ENCODE data around the gene RDX.
"Not testable (repeated sequence)": the region's sequence is repeated elsewhere in the genome, so short reads cannot be mapped to it uniquely, and the experiment has no call there.

Gene RDX

DNA sequence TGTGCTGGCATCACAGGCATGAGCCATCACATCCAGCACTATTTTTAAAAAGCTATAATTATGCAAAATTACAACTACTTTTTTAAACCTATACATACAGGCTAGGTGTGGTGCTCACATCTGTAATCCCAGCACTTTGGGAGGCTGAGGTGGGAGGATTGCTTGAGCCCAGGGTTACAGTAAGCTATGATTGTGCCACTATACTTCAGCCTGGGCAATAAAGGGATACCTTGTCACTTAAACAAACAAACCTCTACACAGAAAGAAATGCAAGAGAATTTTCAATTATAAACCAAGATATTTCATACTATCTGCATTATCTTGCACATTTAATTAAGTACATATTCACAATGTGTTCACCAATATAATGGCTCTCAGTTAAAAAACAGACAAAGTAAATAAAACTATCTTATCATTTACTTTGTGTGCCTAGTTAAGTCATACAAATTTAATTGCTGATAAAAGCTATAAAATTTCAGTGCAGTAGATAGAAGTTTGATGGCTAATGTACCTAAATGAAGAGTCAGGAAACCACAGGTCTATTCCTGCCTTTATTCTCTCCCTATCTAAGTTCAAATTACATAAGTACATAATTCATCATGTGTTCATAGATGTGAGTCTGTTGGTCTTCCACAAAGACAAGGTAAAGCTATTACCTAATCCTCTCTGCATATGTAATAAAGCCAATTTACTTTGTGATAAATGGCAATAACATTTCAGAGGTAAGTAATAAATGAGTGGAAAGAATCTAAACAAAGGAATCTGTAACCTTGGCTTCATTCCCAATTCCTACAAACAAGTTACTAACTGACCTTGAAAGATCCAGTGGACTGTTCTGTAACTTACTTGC lies 9.0 kb upstream of the RDX start:
- DNase-seq: no peak

DNA sequence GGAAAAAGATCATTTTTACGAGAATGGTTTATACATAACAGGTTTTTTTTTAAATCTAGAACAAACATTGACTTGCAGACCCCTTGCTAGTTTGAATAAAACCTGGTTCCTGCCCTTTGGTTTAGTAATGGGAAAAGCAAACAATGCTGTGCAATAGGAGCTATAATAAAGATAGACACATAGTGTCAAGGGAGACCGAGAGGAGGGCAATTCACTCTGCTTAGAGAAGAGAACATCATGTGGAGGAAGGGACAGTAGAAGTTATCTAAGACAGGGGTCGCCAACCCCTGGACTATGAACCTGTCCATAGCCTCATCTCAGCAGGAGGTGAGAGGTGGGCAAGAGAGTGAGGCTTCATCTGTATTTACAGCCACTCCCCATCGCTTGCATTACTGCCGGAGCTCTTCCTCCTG lies 7.0 kb upstream of the RDX start:
- no peak for DNase-seq

DNA sequence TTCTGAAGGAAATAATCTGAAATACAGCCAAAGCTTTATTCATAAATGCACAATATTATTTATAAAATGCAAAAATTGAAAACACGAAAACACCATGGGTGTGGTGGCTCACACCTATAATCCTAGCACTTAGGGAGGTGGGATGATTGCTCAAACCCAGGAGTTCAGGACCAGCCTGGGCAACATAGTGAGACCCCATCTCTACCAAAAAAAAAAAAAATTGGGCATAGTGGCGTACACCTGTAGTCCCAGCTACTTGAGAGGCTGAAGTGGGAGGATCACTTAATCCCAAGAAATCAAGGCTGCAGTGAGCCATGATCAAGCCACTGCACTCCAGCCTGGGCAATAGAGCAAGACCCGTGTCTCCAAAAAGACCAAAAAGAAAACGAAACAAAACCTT lies 5.2 kb upstream of the RDX start:
- no peak for DNase-seq

DNA sequence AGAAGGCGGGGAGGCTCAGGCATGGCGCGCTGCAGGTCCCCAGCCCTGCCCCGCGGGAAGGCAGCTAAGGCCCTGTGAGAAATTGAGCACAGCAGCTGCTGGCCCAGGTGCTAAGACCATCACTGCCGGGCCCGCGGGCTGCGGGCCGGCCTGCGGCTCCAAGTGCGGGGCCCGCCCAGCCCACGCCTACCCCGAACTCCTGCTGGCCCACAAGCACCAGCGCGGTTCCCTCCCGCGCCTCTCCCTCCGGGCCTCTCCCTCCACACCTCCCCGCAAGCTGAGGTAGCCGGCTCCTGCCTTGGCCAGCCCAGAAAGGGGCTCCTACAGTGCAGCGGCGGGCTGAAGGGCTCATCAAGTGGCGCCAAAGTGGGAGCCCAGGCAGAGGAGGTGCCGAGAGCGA lies 4.6 kb upstream of the RDX start:
- no peak for DNase-seq

DNA sequence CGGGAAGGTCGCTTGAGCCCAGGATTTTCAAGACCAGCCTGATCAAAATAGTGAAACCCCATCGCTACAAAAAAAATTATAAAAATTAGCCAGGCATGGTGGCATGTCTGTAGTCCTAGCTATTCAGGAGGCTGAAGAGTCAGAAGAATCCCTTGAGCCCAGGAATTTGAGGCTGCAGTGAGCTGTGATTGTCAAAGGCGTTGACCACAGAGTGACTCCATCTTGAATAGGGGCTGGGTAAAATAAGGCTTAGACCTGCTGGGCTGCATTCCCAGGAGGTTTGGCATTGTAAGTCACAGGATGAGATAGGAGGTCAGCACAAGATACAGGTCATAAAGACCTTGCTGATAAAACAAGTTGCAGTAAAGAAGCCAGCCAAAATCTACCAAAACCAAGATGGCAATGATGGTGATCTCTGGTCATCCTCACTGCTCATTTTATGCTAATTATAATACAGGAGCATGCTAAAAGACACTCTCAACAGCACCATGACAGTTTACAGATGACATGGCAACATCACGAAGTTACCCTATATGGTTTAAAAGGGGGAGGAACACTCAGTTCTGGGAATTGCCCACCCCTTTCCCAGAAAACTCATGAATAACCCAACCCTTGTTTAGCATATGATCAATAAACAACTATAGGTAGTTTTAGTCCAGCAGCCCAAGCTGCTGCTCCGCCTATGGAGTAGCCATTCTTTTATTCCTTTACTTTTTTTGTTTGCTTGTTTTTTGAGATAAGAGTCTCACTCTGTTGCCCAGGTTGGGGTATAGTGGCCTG lies 2.8 kb upstream of the RDX start:
- DNase-seq: no peak

DNA sequence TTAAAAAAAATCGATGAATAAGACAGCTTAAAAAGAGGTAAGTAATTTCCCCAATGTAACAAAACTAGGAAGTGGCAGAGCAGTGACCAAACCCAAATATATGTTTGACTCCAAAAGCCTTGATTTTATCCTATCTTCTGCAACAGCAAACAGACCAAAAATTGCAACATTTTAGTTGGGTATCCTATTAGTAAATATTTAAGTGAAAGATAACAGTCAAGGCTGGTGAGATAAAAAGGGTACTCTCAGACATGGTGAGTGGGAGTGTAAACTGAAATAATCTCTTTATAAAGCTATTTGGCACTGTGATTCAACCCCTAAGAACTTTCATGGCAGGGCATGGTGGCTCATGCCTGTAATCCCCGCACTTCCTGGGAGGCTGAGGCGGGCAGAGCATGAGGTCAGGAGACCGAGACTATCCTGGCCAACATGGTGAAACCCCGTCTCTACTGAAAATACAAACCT lies 1.9 kb upstream of the RDX start:
- DNase-seq: no peak

DNA sequence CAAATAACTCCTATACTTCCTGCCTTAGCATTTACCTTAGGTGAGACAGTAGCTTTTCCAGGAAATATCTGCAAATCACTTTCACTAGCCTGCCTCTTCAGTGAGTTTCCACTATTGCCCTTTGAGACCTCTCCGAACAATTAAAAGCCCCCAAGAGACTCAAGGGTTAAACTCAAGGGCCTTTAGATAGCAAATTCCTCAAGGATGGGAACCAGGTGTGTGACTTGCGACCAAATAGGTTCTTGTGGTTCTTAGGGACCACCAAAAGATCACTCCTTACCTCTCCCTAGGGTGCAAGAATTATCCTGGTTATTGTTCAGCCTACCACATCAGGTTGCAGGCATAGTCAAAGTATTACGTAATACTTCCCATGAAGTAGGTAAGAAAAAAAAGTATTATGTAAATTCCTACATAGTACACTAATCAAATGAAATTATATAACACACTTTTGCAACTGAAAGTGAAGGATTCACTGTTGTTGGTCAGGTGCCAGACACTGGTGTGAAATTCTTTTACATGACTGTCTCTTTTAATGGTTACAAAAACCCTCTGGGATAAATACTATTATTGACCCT lies 1.4 kb upstream of the RDX start:
- DNase-seq: no peak

DNA sequence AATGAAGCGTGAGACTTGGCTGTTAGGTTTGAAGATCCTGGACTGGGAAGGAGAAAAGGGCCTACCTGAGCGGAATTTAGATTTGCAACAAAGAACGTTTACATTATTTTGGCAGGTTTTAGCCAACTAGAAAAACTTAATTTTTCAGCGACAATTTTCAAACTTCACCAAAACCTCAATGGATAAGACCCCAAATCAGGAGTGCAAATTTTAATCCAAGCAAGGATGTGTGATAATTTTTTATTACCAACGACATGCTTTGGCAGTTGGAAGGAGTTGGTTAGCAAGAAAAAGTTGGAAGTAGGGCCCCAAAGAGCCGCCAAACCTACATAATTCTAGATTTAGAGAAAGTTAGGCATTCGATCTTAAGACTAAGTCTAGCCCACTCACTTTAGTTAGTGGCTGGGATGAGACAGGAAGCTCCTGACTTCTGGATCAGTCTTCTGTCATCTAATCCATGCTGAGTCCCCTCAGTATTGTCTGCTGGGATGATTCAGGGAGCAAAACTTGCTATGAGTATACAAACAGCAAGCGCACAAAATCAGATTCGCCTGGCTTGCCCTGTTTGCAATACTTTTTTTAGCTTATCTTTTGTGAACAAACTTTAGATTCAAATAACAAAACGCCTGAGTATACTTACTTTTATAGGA lies 787 bp upstream of the RDX start:
- no peak for DNase-seq

DNA sequence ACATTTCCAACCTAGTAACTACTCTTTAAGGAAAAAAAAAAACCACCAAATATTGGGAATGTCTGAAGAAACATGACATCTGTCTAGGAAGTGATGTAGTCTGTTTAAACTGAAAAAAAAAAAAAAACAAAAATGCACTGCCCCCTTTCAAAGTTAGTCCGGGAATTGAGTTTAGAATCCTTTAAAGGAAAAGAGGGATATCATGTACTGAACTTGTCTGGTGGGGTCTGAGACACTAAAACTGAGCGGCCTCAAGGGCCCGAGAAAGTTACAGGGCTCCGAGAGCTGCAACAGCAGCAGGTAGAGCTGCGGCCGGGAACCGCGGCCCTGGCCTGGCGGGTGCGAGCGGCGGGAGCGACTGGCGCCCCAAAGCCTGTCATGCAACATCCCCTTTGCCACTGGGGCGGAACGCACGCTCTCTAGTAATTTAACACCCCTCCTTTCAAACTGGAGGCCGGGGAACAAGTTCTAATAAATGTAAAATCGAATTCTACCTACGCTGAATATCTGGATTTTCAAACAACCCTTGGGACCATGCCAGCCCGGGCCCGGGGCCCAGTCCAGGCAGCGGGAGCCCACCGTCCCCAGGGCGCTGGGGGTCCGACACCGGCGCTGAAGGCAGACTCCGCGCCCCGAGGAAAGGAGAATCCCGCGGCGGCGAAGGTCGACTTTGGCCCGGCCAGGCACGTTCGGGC lies 736 bp downstream of the RDX start:
- DNase-seq: peak; percentile 34

DNA sequence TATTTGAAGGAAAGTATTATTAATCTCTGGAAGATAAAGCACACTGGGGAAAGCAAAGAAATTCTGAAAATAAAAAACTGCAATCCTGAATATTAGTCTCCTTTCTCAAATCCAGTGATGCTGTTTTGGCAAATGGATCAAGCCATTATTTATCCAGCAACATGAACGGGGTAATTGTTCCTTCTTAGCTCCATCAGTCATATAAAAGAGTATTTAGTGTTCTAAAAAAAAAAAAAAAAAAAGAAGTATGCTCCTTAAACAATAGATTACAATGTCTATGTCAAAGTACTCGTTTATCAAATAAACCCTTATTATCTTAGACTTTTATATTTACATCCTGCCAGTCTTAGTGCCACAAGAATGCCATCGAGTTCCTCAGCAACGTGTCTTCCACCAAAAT lies 1.3 kb downstream of the RDX start:
- no peak for DNase-seq

DNA sequence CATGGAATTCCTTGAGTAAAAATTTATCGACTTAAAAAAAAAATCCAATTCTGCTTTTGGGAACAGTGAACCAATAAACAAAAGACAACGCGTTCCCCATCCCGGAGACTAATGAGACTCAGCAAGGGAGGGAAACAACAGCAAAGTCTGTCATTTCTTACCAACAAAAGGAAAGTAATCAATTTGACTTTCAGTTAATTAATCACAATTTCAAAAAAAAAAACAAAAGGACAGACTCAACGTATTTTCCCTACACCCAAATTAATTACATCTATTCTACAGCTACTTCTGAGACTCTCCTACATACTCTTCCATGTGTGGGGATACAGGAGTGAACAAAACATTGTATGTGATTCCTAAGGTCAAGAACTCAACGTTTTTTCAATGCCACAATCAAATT lies 1.9 kb downstream of the RDX start:
- DNase-seq: no peak

DNA sequence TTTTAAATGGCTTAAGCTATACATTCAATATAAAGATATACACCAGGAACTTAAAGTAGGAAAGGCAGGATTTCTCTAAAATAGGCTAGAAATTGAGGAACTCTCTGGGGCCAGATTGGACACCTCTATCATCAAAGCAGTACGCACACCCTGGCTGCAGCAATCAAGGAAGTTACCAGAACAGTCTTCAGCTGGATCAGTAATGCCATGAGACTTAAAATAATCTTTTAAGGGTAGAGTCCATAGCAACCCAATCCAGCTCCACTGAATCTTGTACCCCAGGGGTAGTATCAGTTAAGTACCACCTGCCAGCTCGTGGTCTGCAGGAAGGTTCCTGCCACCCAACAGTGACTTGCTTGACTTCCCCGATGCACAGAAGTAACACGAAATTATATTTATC lies 3.0 kb downstream of the RDX start:
- DNase-seq: peak; percentile 9

DNA sequence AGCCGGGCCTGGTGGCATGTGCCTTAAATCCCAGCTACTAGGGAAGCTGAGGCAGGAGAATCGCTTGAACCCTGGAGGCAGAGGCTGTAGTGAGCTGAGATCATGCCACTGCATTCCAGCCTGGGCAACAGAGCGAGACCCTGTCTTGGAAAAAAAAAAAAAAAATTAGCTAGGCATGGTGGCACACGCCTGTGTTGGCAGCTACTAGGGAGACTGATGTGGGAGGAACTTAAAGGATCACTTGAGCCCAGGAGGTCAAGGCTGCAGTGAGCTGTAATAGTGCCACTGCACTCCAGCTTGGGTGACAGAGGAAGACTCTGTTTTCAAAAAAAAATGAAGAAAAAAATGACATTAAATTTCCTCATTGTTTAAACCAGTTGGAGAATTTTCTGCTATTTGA lies 4.3 kb downstream of the RDX start:
- DNase-seq: not testable (repeated sequence)

DNA sequence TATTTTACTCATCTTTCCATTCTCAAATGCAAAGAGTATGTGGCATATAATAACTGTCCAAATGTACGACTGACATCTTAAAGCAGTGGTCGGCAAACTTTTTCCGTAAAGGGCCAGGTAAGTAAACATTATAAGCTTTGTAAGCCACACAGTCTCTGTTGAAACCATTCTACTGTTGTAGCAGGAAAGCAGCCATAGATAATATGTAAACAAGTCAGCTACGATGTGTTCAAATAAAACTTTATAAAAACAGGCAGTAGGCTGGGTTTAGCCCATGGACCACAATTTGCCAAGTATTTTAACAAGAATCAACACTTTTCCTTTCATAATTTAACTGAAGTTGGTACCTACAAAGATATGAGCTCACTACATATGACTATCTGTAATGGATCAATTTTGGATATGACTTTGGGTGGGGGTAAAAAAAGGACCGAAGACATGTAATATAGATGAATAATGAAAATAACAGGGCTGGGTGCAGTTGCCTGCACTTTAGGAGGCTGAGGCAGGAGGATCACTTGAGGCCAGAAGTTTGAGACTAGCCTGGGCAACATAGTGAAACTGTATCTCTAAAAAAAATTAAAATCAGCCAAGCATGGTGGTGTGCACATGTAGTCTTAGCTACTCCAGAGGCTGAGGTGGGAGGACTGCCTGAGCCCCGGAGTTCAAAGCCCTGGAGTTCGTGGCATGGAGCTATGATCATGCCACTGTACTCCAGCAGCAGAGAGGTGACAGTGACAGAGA lies 5.7 kb downstream of the RDX start:
- no peak for DNase-seq

DNA sequence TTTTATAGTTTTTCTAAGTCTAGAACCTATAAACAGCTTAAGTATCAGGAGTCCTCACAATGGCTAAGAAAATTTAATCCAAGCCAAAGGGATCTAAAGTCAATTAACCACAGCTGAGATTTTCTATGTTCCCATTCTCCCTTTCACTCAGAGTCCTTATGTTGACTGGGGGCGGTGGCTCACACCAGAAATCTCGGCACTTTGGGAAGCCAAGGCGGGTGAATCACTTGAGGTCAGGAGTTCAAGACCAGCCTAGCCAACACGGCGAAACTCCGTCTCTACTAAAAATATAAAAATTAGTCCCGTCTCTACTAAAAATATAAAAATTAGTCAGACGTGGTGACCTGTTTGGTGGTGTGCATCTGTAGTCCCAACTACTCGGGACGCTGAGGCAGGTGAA lies 6.9 kb downstream of the RDX start:
- no peak for DNase-seq

DNA sequence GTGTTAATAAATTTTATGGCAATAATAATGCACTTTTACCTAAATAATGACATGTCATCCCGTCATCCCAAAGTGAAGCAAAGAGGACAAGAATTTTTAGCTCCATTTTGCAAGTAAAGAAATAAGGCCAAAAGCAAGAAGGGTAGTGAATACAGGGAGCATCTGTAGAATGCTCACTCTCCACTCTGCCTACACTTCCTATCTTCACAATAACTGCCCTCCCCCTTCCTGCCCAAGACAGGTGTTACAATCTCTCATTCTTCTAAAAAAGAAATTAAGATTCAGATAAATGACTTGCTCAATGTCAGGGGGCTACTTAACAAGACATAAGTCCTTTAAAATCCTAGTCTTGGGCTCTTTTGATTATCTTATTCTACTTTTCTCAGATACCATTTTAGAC lies 8.9 kb downstream of the RDX start:
- DNase-seq: no peak

DNA sequence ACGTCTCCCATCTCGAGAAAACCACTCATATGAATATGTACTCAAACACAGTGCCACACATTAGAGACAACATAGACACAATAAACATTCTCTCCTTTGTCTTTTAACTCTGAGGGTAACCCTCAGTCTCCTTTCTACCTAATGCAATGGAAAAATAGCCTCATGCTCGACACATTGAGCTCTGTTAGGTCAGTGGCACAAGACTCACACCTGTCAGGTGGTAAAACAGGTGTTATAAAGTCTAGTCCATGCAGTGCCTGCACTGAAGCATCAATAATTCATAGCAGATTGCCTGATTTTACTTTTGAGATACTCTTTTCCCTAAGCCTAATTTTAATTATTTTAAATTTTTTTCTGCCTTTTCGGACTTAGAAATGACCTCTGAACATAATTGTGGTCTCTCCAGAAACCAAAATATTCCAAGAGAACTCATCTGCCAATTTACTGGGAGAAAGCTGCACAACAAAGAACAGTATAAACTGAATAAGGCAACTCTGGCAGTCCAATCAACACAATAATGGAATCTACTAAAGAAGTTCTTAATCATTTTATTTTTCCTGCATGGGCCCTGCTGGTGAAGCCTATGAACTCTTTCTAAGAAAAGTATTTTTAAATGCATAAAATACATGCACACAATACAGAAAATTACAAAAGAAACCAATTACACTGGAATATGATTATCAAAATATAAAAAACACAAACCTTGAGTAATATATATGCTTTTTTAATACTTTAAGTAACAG lies 9.9 kb downstream of the RDX start:
- DNase-seq: no peak

DNA sequence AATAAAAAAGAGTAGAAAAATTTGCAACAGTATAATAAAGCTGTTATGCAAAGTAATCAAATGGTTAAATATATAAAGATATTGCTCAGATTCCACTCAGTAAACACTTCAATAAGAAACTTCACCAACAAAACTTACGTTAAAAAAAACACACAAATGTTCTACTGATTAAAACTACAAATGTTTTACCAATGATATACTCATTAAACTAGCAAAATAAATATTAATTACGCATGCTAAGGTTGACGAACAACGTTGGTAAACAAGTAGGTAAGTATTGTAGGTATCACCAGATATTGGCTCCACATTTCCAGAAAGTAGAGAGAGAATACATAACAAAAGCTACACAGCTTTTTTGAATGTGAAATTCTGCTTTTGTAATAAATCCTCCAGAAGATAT lies 12.6 kb downstream of the RDX start:
- DNase-seq: no peak

DNA sequence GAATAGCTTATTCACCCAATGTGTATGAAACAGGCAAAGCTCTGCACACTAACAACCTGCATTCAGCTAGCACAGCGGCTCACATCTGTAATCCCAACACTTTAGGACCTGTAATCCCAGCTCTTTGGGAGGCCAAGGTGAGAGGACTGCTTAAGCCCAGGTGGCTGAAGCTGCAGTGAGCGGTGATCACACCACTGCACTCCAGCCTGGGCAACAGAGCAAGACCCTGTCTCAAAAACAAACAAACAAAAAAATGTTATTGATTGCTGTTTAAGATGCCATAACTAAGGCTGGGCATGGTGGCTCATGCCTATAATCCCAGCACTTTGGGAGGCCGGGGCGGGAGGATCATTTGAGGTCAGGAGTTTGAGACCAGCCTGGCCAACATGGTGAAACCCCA lies 15.8 kb downstream of the RDX start:
- DNase-seq: not testable (repeated sequence)

DNA sequence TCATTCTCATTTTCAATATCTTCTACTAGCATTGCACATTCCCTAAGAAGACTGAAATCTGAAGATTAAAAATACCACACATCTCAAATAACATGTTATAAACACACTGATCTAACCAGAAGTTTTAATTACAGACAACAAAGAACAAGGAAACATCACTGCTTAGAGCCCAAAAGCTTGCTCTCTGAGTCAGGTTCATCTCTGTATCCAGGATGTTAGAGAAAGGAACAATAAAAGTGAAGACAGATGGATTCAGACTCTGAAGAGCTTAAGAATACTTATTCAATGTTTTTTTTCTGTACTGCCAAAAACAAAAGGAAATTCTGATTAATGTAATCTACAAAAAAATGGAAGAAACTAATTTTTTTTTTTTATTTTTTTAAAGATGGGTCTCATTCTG lies 16.5 kb downstream of the RDX start:
- no peak for DNase-seq

DNA sequence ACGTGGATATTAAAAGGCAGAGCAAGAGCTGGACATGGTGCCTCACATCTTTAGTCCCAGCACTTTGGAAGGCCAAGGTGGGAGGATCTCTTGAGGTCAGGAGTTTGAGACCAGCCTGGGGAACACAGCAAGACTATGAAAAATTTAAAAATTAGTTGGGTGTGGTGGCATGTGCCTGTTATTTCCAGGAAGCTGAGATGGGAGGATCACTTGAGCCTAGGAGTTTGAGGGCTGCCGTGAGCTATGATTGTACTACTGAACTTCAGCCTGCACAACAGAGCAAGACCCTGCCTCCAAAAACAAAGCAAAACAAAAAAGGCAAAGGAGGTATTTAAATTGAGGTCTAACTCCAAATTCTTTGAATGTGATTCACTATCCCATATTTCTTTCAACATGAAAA lies 23.5 kb downstream of the RDX start:
- no peak for DNase-seq

All from GDM1 (cell line).